Activated naive CD8-positive, alpha-beta T cell treated with anti-CD3 and anti-CD28 coated beads, Interleukin-2, amount 50 U/mL, for 24 hours (primary cell): ENCODE data around the gene ADGRE3.
"Not testable (repeated sequence)": the region's sequence is repeated elsewhere in the genome, so short reads cannot be mapped to it uniquely, and the experiment has no call there.

ENCODE experiments used
- ATAC-seq: fragments of 150-1000 bp; cut with Tn5 transposase; one replicate; pipeline ENCODE4 v1.10.0; 2021
- DNase-seq: peaks from one replicate; pipeline ENCODE4 v3.0.0; 2021
- H3K27ac Mint-ChIP-seq: one replicate; pipeline ENCODE4 v1.8.0; 2021; ENCODE audit warnings: mild to moderate bottlenecking, mixed read lengths
- H3K27me3 Mint-ChIP-seq: one replicate; pipeline ENCODE4 v1.8.0; 2021; ENCODE audit warnings: mixed read lengths
- H3K36me3 Mint-ChIP-seq: one replicate; pipeline ENCODE4 v1.8.0; 2021; ENCODE audit warnings: low read depth, mixed read lengths
- H3K4me1 Mint-ChIP-seq: one replicate; pipeline ENCODE4 v1.8.0; 2021; ENCODE audit warnings: mixed read lengths
- H3K4me3 Mint-ChIP-seq: one replicate; pipeline ENCODE4 v1.8.0; 2021; ENCODE audit warnings: mild to moderate bottlenecking, moderate library complexity, mixed read lengths
- H3K9me3 Mint-ChIP-seq: one replicate; pipeline ENCODE4 v1.8.0; 2021; ENCODE audit warnings: mixed read lengths

Gene ADGRE3

DNA sequence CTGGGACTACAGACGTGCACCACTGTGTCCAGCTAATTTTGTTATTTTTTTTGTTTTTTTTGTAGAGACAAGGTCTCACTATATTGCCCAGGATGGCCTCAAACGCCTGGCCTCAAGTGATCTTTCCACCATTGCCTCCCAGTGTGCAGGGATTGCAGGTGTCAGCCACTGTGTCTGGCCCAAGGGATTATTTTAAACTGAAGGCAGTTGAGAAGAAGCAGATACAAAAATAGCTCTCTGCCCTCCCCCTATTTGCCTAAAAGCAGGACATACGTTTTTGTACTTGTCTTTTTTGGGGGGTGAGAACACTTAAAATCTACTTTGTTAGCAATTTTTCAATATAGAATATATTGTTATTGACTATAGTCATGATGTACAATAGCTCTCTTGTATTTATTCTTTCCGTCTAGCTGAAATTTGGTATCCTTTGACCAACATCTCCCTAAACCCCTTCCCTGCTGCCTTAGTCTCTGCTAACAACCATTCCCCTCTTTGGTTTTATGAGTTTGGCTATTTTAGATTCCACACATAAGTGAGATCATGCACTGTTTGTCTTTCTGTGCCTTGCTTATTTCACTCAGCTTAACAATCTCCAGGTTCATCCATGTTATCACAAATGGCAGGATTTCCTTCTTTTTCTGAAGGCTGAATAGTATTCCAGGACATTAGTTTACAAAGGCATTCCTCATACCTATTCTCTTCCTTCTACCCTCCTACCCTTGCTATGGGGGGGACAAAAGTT is 34.9 kb downstream of the ADGRE3 start:
- peaks cover 4% of the 10 kb centered on the region for H3K36me3 Mint-ChIP-seq
- H3K4me3 Mint-ChIP-seq = no peak overlapping the region
- no peak for DNase-seq
- H3K27me3 Mint-ChIP-seq = peaks cover 14% of the 10 kb centered on the region
- no peak overlapping the region for H3K27ac Mint-ChIP-seq
- peaks cover 2% of the 10 kb centered on the region for H3K4me1 Mint-ChIP-seq
- ATAC-seq = no peak
- peaks cover 27% of the 10 kb centered on the region for H3K9me3 Mint-ChIP-seq

DNA sequence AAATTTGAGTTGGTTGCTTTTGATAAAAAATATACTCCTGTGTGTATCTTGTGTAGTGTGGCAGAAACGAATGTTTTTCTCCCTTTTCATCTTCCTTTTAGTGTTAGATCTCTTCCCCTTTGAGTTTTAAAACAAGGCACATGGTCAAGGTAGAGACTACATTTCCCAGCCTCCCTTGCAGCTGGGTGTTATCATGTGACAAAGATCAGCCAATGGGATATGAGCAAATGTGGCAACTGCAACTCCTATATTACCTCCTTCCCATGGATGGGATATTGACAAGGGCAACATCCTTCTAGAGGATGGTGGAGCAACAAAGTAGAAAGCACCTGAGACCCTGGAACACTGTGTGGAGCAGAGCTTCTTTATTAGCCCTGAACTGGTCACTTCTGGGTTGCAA is 42.4 kb downstream of the ADGRE3 start:
- H3K4me3 Mint-ChIP-seq = no peak overlapping the region
- no peak for DNase-seq

DNA sequence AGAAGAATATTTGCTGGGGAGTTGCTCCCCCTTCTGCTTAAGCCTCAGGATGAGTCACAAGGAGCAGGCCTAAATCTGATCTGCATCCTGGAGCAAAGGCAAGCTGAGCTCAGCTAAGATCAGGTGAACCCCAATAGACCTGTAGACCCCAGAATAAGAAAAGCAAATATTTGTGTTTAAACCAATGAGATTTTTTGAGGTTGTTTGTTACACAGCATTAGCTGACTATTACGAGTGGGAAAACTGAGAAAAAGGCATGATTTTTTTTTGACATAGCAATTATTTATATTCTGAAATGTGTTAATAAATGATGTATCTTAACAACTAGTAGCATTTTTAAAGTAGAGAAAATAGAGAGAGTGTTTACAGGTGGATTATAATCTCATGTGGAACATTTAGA is 45.1 kb downstream of the ADGRE3 start:
- H3K36me3 Mint-ChIP-seq = no peaks in the 10 kb centered on the region
- peaks cover 9% of the 10 kb centered on the region for H3K9me3 Mint-ChIP-seq
- H3K4me1 Mint-ChIP-seq = no peaks in the 10 kb centered on the region
- no peak for DNase-seq
- no peak overlapping the region for H3K27ac Mint-ChIP-seq
- H3K4me3 Mint-ChIP-seq = no peak overlapping the region
- H3K27me3 Mint-ChIP-seq = peaks cover 1% of the 10 kb centered on the region
- no peak for ATAC-seq

More for the DNA sequence above, 42.4 kb downstream of the ADGRE3 start:
- ATAC-seq = peak; percentile 61
- H3K9me3 Mint-ChIP-seq = peaks cover 12% of the 10 kb centered on the region
- H3K27me3 Mint-ChIP-seq = no peaks in the 10 kb centered on the region
- no peaks in the 10 kb centered on the region for H3K36me3 Mint-ChIP-seq
- peaks cover 2% of the 10 kb centered on the region for H3K4me1 Mint-ChIP-seq
- H3K27ac Mint-ChIP-seq = no peak overlapping the region

DNA sequence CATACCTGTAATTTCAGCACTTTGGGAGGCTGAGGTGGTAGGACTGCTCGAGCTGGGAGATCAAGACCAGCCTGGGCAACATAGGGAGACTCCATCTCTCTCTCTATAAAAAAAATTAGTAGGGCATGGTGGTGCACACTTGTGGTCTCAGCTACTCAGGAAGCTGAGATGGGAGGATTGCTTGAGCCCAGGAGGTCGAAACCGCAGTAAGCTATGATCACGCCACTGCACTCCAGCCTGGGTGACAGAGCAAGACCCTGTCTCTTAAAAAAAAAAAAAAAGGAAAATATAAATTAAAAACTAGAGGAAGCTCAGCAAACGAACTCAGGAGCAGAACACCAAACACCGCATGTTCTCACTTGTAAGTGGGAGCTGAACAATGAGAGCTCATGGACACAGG is 50.2 kb downstream of the ADGRE3 start:
- H3K4me1 Mint-ChIP-seq, ATAC-seq, DNase-seq, H3K27ac Mint-ChIP-seq, H3K27me3 Mint-ChIP-seq, H3K36me3 Mint-ChIP-seq, H3K9me3 Mint-ChIP-seq, H3K4me3 Mint-ChIP-seq: not testable (repeated sequence)

- no peak overlapping the region for H3K4me3 Mint-ChIP-seq
- H3K27ac Mint-ChIP-seq = no peak overlapping the region
- H3K36me3 Mint-ChIP-seq = peaks cover 5% of the 10 kb centered on the region
- H3K9me3 Mint-ChIP-seq = peaks cover 15% of the 10 kb centered on the region
- peaks cover 6% of the 10 kb centered on the region for H3K4me1 Mint-ChIP-seq
- ATAC-seq (no peak), DNase-seq (no peak)
- H3K27me3 Mint-ChIP-seq = peaks cover 4% of the 10 kb centered on the region
Observed at GRCh38 chr19:14619404-14619803, 55.2 kb downstream of the ADGRE3 start.

- DNase-seq (no peak), ATAC-seq (no peak)
- no peak overlapping the region for H3K4me3 Mint-ChIP-seq
- peaks cover 5% of the 10 kb centered on the region for H3K36me3 Mint-ChIP-seq
- H3K4me1 Mint-ChIP-seq = peaks cover 11% of the 10 kb centered on the region
- peaks cover 15% of the 10 kb centered on the region for H3K9me3 Mint-ChIP-seq
- H3K27ac Mint-ChIP-seq = no peak overlapping the region
- H3K27me3 Mint-ChIP-seq = peaks cover 4% of the 10 kb centered on the region
Observed at GRCh38 chr19:14616407-14616806, 58.2 kb downstream of the ADGRE3 start.

DNA sequence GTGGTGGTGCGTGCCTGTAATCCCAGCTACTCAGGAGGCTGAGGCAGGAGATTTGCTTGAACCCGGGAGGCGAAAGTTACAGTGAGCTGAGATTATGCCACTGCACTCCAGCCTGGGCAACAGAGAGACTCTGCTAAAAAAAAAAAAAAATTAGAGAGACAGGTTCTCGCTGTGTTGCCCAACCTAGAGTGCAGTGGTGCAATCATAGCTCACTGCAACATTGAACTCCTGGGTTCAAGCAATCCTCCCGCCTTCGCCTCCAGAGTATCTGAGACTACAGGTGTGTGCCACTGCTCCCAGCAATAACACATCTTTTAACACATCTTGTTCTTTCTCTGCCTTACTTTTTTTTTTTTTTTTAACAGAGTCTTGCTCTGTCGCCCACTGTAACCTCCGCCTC is 59.0 kb downstream of the ADGRE3 start:
- Mint-ChIP-seq H3K27ac (no peak overlapping the region), H3K9me3 (peaks cover 15% of the 10 kb centered on the region), H3K4me3 (no peak overlapping the region), H3K27me3 (peaks cover 4% of the 10 kb centered on the region), H3K36me3 (peaks cover 5% of the 10 kb centered on the region), H3K4me1 (peaks cover 11% of the 10 kb centered on the region)
- DNase-seq = no peak
- ATAC-seq = no peak

GRCh38 chr19:14614099-14614412 is 60.6 kb downstream of the ADGRE3 start:
- Mint-ChIP-seq H3K27me3 (peaks cover 2% of the 10 kb centered on the region), H3K36me3 (no peaks in the 10 kb centered on the region), H3K27ac (peak overlapping the region; percentile 30), H3K4me3 (no peak overlapping the region), H3K4me1 (peaks cover 11% of the 10 kb centered on the region), H3K9me3 (peaks cover 4% of the 10 kb centered on the region)
- DNase-seq (no peak), ATAC-seq (peak; percentile 65)

DNA sequence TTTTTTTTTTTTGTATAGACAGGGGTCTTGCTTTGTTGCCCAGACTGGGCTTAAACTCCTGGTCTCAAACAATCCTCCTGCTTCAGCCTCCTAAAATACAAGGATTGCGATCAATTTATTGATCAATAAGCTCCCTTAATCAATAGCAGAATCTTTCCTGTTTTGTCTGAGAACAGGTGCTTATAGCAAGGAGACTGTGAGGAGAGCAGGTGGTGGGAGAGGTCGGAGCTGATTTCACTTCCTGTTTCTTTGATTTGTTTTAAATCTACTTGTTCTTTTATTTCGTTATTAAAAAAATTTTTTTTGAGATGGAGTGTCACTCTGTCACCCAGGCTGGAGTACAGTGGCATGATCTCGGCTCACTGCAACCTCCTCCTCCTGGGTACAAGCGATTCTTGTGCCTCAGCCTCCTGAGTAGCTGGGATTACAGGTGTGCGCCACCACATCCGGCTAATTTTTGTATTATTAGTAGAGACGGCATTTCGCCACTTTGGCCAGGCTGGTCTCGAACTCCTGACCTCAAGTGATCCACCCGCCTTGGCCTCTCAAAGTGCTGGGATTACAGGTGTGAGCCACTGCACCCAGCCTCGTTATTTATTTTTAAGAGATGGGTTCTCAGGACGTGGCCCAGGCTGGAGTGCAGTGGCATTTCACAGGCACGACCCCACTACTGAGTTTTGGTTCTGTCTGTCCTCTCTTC is 61.1 kb downstream of the ADGRE3 start:
- not testable (repeated sequence) for H3K36me3 Mint-ChIP-seq, H3K4me3 Mint-ChIP-seq, H3K27me3 Mint-ChIP-seq, ATAC-seq, H3K9me3 Mint-ChIP-seq, DNase-seq
- Mint-ChIP-seq H3K4me1 (peaks cover 11% of the 10 kb centered on the region), H3K27ac (peak overlapping the region; percentile 30)

- peaks cover 2% of the 10 kb centered on the region for H3K27me3 Mint-ChIP-seq
- H3K9me3 Mint-ChIP-seq = no peaks in the 10 kb centered on the region
- H3K4me3 Mint-ChIP-seq = no peak overlapping the region
- no peak overlapping the region for H3K27ac Mint-ChIP-seq
- ATAC-seq (no peak), DNase-seq (no peak)
- H3K36me3 Mint-ChIP-seq = no peaks in the 10 kb centered on the region
- H3K4me1 Mint-ChIP-seq = peaks cover 11% of the 10 kb centered on the region
Observed at GRCh38 chr19:14612657-14613056, 62.0 kb downstream of the ADGRE3 start.

DNA sequence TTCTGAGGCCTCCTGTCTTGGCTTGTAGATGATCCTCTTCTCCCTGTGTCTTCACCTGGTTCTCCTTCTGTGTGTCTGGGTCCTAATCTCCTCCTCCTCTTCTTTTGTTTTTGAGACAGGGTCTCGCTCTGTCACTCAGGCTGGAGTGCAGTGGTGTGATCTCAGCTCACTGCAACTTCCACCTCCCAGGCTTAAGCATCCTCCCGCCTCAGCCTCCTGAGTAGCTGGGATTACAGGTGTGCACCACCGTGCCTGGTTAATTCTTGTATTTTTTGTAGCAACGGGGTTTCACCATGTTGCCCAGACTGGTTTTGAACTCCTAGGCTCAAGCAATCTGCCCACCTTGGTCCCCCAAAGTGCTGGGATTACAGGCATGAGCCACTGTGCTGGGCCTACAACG is 62.4 kb downstream of the ADGRE3 start:
- peaks cover 11% of the 10 kb centered on the region for H3K4me1 Mint-ChIP-seq
- H3K27me3 Mint-ChIP-seq, H3K9me3 Mint-ChIP-seq, ATAC-seq, H3K36me3 Mint-ChIP-seq, H3K27ac Mint-ChIP-seq, DNase-seq, H3K4me3 Mint-ChIP-seq: not testable (repeated sequence)

DNA sequence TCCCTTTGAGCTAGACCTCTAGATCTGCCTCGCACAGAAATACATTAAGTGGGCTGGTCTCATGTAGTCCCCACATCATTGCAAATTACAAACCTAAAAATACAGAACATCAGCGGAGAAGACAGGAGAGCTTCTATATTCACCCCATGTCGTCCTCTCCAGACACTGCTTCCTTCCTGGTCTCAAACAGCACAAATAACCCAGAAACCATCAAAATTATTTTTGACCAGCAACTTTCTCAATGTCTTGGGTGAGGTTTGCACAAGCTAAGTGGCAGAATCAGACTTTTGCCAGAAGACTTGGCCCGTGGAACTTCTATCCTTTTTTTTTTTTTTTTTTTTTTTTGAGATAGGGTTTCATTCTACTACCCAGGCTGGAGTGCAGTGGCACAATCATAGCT is 63.6 kb downstream of the ADGRE3 start:
- no peak overlapping the region for H3K4me3 Mint-ChIP-seq
- ATAC-seq = no peak
- no peak for DNase-seq
- no peaks in the 10 kb centered on the region for H3K36me3 Mint-ChIP-seq
- H3K4me1 Mint-ChIP-seq = peaks cover 6% of the 10 kb centered on the region
- no peak overlapping the region for H3K27ac Mint-ChIP-seq
- H3K27me3 Mint-ChIP-seq = peaks cover under 1% of the 10 kb centered on the region
- no peaks in the 10 kb centered on the region for H3K9me3 Mint-ChIP-seq

DNA sequence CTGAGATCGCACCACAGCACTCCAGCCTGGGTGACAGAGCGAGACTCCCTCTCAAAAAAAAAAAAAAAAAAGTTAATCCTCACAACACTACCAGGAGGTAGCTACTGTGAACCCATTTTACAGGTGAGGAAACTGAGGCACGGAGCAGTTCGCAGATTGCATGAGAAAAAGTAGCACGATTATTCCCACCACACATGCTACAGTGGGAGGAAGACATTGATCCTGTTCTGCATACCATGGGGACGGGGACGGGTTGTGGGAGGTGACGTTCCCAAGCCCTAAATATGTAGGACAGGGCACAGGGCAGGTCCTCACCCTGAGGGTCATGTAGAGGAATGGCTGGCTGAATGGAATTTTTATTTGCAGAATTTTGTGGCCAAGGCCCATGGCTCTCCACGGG is 68.0 kb downstream of the ADGRE3 start:
- Mint-ChIP-seq H3K27me3 (no peaks in the 10 kb centered on the region), H3K27ac (no peak overlapping the region), H3K9me3 (no peaks in the 10 kb centered on the region), H3K4me1 (peaks cover 28% of the 10 kb centered on the region), H3K4me3 (no peak overlapping the region), H3K36me3 (peaks cover 13% of the 10 kb centered on the region)
- no peak for DNase-seq
- no peak for ATAC-seq

GRCh38 chr19:14603990-14604387 is 70.7 kb downstream of the ADGRE3 start:
- H3K4me1 Mint-ChIP-seq = peaks cover 32% of the 10 kb centered on the region
- H3K36me3 Mint-ChIP-seq = peaks cover 13% of the 10 kb centered on the region
- H3K27me3 Mint-ChIP-seq = no peaks in the 10 kb centered on the region
- DNase-seq (no peak), ATAC-seq (peak; percentile 77)
- peak overlapping the region; percentile 75 for H3K27ac Mint-ChIP-seq
- peak overlapping the region; percentile 33 for H3K4me3 Mint-ChIP-seq
- H3K9me3 Mint-ChIP-seq = no peaks in the 10 kb centered on the region

DNA sequence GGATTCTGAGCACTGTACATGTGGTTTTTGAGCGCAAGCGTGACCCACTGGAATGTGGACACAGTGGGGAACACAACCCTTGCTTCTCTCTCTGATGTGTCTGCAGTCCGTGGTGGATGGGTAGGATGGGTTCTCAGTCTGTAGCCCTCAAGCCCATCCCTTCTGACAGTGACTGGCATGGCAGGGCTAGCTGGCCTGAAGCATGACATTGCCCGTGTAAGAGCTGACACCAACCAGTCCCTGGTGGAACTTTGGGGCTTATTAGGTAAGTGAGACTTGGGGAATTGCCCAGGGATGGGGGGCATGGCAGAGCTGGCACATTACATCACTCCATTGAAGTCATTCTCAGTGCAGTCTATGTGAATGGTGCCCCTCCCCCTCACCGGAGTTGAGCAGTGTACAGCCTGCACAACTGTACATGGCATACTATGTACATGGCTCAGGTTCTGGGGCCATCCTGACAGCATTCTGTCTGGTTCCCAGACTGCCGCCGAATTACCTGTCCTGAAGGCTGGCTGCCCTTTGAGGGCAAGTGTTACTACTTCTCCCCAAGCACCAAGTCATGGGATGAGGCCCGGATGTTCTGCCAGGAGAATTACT is 75.0 kb downstream of the ADGRE3 start:
- no peak overlapping the region for H3K4me3 Mint-ChIP-seq
- peaks cover 21% of the 10 kb centered on the region for H3K4me1 Mint-ChIP-seq
- H3K9me3 Mint-ChIP-seq = peaks cover 12% of the 10 kb centered on the region
- H3K27me3 Mint-ChIP-seq = peaks cover 5% of the 10 kb centered on the region
- DNase-seq = no peak
- peaks cover 21% of the 10 kb centered on the region for H3K36me3 Mint-ChIP-seq
- no peak overlapping the region for H3K27ac Mint-ChIP-seq
- no peak for ATAC-seq
